ENCODE results near the gene ADAMTS12. TPM values are rescaled to one million over a fixed set of nuclear protein-coding genes. Genes with fewer than 3 reads are reported as not detected.

Gene ADAMTS12
- polyA plus RNA-seq, 1 donor from 2014 or later, result 0.07 TPM

- Histone ChIP-seq H3K4me3 (ENCODE audit: low read length) (no peak overlapping the region), H3K9me2 (ENCODE audit: insufficient read depth, low read length) (no peaks in the 10 kb centered on the region), H3K27ac (ENCODE audit: low read length) (no peak overlapping the region), H3K79me2 (replicated peaks; ENCODE audit: insufficient read depth, low read length) (no peaks in the 10 kb centered on the region), H3F3A (ENCODE audit: insufficient read depth, low read length, poor library complexity, severe bottlenecking) (no peaks in the 10 kb centered on the region), H3K9me3 (ENCODE audit: low read length) (no peaks in the 10 kb centered on the region), H3K27me3 (ENCODE audit: insufficient read depth, low read depth, low read length) (peaks cover 13% of the 10 kb centered on the region), H3K36me3 (ENCODE audit: insufficient read depth, low read length) (no peaks in the 10 kb centered on the region), H3K4me2 (ENCODE audit: low read length) (no peak overlapping the region), H4K20me1 (ENCODE audit: insufficient read depth) (no peaks in the 10 kb centered on the region), H2AFZ (ENCODE audit: low read depth, low read length) (no peak overlapping the region), H3K9ac (ENCODE audit: low read length) (no peak overlapping the region)
- no peak for TF ChIP-seq EP300 (conservative IDR thresholded peaks at IDR 0.05; ENCODE audit: poor library complexity, severe bottlenecking)
- TF ChIP-seq REST (IDR thresholded peaks at IDR 0.05; ENCODE audit: borderline replicate concordance), result no peak
- no peak for TF ChIP-seq MXI1 (conservative IDR thresholded peaks at IDR 0.05; ENCODE audit: poor library complexity, severe bottlenecking)
- TF ChIP-seq RAD21 (conservative IDR thresholded peaks at IDR 0.05), result no peak
- no peak for TF ChIP-seq TAF1 (IDR thresholded peaks at IDR 0.05; ENCODE audit: low read depth)
- TF ChIP-seq POLR2AphosphoS5 (IDR thresholded peaks at IDR 0.05), result no peak
- TF ChIP-seq EZH2 (IDR thresholded peaks at IDR 0.05; ENCODE audit: borderline replicate concordance, insufficient read depth, low read length, poor library complexity, severe bottlenecking), result no peak
- TF ChIP-seq, protein P1, sequence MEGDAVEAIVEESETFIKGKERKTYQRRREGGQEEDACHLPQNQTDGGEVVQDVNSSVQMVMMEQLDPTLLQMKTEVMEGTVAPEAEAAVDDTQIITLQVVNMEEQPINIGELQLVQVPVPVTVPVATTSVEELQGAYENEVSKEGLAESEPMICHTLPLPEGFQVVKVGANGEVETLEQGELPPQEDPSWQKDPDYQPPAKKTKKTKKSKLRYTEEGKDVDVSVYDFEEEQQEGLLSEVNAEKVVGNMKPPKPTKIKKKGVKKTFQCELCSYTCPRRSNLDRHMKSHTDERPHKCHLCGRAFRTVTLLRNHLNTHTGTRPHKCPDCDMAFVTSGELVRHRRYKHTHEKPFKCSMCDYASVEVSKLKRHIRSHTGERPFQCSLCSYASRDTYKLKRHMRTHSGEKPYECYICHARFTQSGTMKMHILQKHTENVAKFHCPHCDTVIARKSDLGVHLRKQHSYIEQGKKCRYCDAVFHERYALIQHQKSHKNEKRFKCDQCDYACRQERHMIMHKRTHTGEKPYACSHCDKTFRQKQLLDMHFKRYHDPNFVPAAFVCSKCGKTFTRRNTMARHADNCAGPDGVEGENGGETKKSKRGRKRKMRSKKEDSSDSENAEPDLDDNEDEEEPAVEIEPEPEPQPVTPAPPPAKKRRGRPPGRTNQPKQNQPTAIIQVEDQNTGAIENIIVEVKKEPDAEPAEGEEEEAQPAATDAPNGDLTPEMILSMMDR (IDR thresholded peaks at IDR 0.05; ENCODE audit: poor library complexity, severe bottlenecking), result no peak
These were observed 39.3 kb upstream of the ADAMTS12 start for GRCh38 chr5:33931136-33931535.

- H2AFZ ChIP-seq (ENCODE audit: low read depth, low read length), result no peak overlapping the region
- H3K4me2 ChIP-seq (ENCODE audit: low read length), result no peak overlapping the region
- H4K20me1 ChIP-seq (ENCODE audit: insufficient read depth), result no peaks in the 10 kb centered on the region
- no peaks in the 10 kb centered on the region for H3K36me3 ChIP-seq (ENCODE audit: insufficient read depth, low read length)
- H3K79me2 ChIP-seq (replicated peaks; ENCODE audit: insufficient read depth, low read length), result no peaks in the 10 kb centered on the region
- TF ChIP-seq REST (IDR thresholded peaks at IDR 0.05; ENCODE audit: borderline replicate concordance) (no peak), MXI1 (conservative IDR thresholded peaks at IDR 0.05; ENCODE audit: poor library complexity, severe bottlenecking) (no peak), TAF1 (IDR thresholded peaks at IDR 0.05; ENCODE audit: low read depth) (no peak), EP300 (conservative IDR thresholded peaks at IDR 0.05; ENCODE audit: poor library complexity, severe bottlenecking) (no peak), RAD21 (conservative IDR thresholded peaks at IDR 0.05) (no peak), EZH2 (IDR thresholded peaks at IDR 0.05; ENCODE audit: borderline replicate concordance, insufficient read depth, low read length, poor library complexity, severe bottlenecking) (no peak), SMC3 (conservative IDR thresholded peaks at IDR 0.05; ENCODE audit: poor library complexity) (no peak), POLR2AphosphoS5 (IDR thresholded peaks at IDR 0.05) (no peak)
- TF ChIP-seq, protein P1 (IDR thresholded peaks at IDR 0.05; ENCODE audit: poor library complexity, severe bottlenecking), result no peak
- no peaks in the 10 kb centered on the region for H3F3A ChIP-seq (ENCODE audit: insufficient read depth, low read length, poor library complexity, severe bottlenecking)
- no peak overlapping the region for H3K9ac ChIP-seq (ENCODE audit: low read length)
- H3K9me3 ChIP-seq (ENCODE audit: low read length), result no peaks in the 10 kb centered on the region
- H3K27ac ChIP-seq (ENCODE audit: low read length), result no peak overlapping the region
- H3K9me2 ChIP-seq (ENCODE audit: insufficient read depth, low read length), result no peaks in the 10 kb centered on the region
- peaks cover 2% of the 10 kb centered on the region for H3K27me3 ChIP-seq (ENCODE audit: insufficient read depth, low read depth, low read length)
- H3K4me3 ChIP-seq (ENCODE audit: low read length), result no peak overlapping the region
These were observed 38.3 kb upstream of the ADAMTS12 start for GRCh38 chr5:33929925-33930690.

Measured in neural cell (in vitro differentiated cells).